HepG2 (cell line): ENCODE data around the gene CLNS1A. TPM values are rescaled to one million over a fixed set of nuclear protein-coding genes. Genes with fewer than 3 reads are reported as not detected.

Experiments used
- FOXK1 ChIP-seq: sonication (generic); formaldehyde crosslinking; IDR thresholded peaks from 2 replicates; pipeline ENCODE4 v1.4.0; 2020; ENCODE audit warnings: low read depth, missing genetic modification reagents, borderline replicate concordance
- FOXP1 ChIP-seq, 2 experiments: fragments of 450-650 bp in 1 of 2; IDR thresholded peaks; 2 replicates each; pipeline ENCODE4 v1.6.1; 2017 to 2018; ENCODE audit warnings: antibody characterized with exemption in 1 of 2
- HBP1 ChIP-seq: IDR thresholded peaks from 2 replicates; pipeline ENCODE4 v1.6.1; 2016; ENCODE audit warnings: low read depth, control low read depth
- JUND ChIP-seq: sonication (generic); formaldehyde crosslinking; IDR thresholded peaks from 2 replicates; pipeline ENCODE4 v1.8.0; 2022; ENCODE audit warnings: mild to moderate bottlenecking, missing genetic modification reagents
- POLR2A ChIP-seq, 2 experiments: IDR thresholded peaks; 2 replicates each; pipeline ENCODE4 v1.6.1; 2011; ENCODE audit warnings: low read depth in 2 of 2, low read length in 2 of 2, mild to moderate bottlenecking in 1 of 2, moderate library complexity in 1 of 2; ENCODE audit not compliant: insufficient read depth in 1 of 2
- RCOR2 ChIP-seq: IDR thresholded peaks from 2 replicates; pipeline ENCODE4 v1.6.1; 2016; ENCODE audit warnings: missing biosample characterization, missing genetic modification reagents
- SOX5 ChIP-seq: IDR thresholded peaks from 2 replicates; pipeline ENCODE4 v1.6.1; 2016; ENCODE audit warnings: borderline replicate concordance
- SPEN ChIP-seq: sonication (generic); formaldehyde crosslinking; IDR thresholded peaks from 2 replicates; pipeline ENCODE4 v1.5.1; 2020; ENCODE audit warnings: low read depth, mild to moderate bottlenecking, missing genetic modification reagents
- TARDBP ChIP-seq: sonication (generic); formaldehyde crosslinking; IDR thresholded peaks from 2 replicates; pipeline ENCODE4 v1.8.0; 2022; ENCODE audit warnings: mild to moderate bottlenecking, missing genetic modification reagents
- TBP ChIP-seq: sonication (generic); formaldehyde crosslinking; IDR thresholded peaks from 2 replicates; pipeline ENCODE4 v1.5.0; 2020; ENCODE audit warnings: missing genetic modification reagents
- TP53 ChIP-seq: sonication (generic); formaldehyde crosslinking; conservative IDR thresholded peaks from 2 replicates; pipeline ENCODE4 v1.4.0; 2020; ENCODE audit warnings: missing genetic modification reagents
- YEATS2 ChIP-seq: sonication (generic); formaldehyde crosslinking; IDR thresholded peaks from 2 replicates; pipeline ENCODE4 v1.4.0; 2020; ENCODE audit warnings: missing genetic modification reagents, borderline replicate concordance
- YY1 ChIP-seq: IDR thresholded peaks from 2 replicates; pipeline ENCODE4 v1.6.1; 2011; ENCODE audit warnings: low read length, low read depth, moderate library complexity, mild to moderate bottlenecking; ENCODE audit not compliant: insufficient read depth, insufficient replicate concordance
- ZEB1 ChIP-seq: IDR thresholded peaks from 2 replicates; pipeline ENCODE4 v1.6.1; 2012; ENCODE audit warnings: mild to moderate bottlenecking, low read depth, inconsistent platforms; ENCODE audit not compliant: insufficient replicate concordance
- ZNF143 ChIP-seq: sonication (generic); formaldehyde crosslinking; IDR thresholded peaks from 2 replicates; pipeline ENCODE4 v1.4.0; 2020; ENCODE audit warnings: missing genetic modification reagents
- ZNF337 ChIP-seq: sonication (generic); formaldehyde crosslinking; IDR thresholded peaks from 2 replicates; pipeline ENCODE4 v1.5.1; 2020; ENCODE audit warnings: missing genetic modification reagents, low read depth, mild to moderate bottlenecking, borderline replicate concordance
- ZNF33A ChIP-seq: sonication (generic); formaldehyde crosslinking; IDR thresholded peaks from 2 replicates; pipeline ENCODE4 v1.5.1; 2020; ENCODE audit warnings: missing genetic modification reagents, mild to moderate bottlenecking, moderate library complexity, borderline replicate concordance
- ZNF362 ChIP-seq: sonication (generic); formaldehyde crosslinking; IDR thresholded peaks from 2 replicates; pipeline ENCODE4 v1.4.0; 2020; ENCODE audit warnings: missing genetic modification reagents, mild to moderate bottlenecking, borderline replicate concordance
- ZNF660 ChIP-seq: sonication (generic); formaldehyde crosslinking; IDR thresholded peaks from 2 replicates; pipeline ENCODE4 v1.5.1; 2020; ENCODE audit warnings: mild to moderate bottlenecking, low read depth, missing genetic modification reagents, borderline replicate concordance
- ZNF747 ChIP-seq: sonication (generic); formaldehyde crosslinking; IDR thresholded peaks from 2 replicates; pipeline ENCODE4 v1.8.1; 2023; ENCODE audit warnings: missing genetic modification reagents, mild to moderate bottlenecking, borderline replicate concordance
- ZNF75D ChIP-seq: sonication (generic); formaldehyde crosslinking; IDR thresholded peaks from 2 replicates; pipeline ENCODE4 v1.8.1; 2023; ENCODE audit warnings: missing genetic modification reagents, mild to moderate bottlenecking, borderline replicate concordance
- ZUFSP ChIP-seq: sonication (generic); formaldehyde crosslinking; IDR thresholded peaks from 2 replicates; pipeline ENCODE4 v1.9.0; 2021; ENCODE audit warnings: missing genetic modification reagents, mild to moderate bottlenecking, borderline replicate concordance
- polyA plus RNA-seq, 8 experiments: library from polyadenylated mRNA; depleted of rRNA in 3 of 8; stranded (reverse) in 7 of 8; unstranded in 1 of 8; fragments of >200 nt; fragmentation: Illumina TruSeq in 4 of 8; extraction: Trizol in 4 of 8; gene quantifications; 2 replicates each; pipeline versions ENCODE4 v1.2.1 to v1.2.3, GENCODE V29; 2011 to 2016; ENCODE audit warnings: low read depth in 4 of 8, missing spikeins in 1 of 8, mixed read lengths in 1 of 8; ENCODE audit not compliant: insufficient read depth in 1 of 8
- total RNA-seq, 5 experiments: library from RNA; depleted of rRNA; stranded (reverse); fragments of >200 nt; fragmentation: Illumina TruSeq; extraction: Trizol; gene quantifications; 2 replicates each; pipeline ENCODE4 v1.2.3, GENCODE V29; 2016; ENCODE audit warnings: low read depth in 1 of 5
- TF ChIP-seq, protein P1 (sequence below): sonication (generic); formaldehyde crosslinking; IDR thresholded peaks from 2 replicates; pipeline ENCODE4 v1.4.0; 2020; ENCODE audit warnings: mild to moderate bottlenecking, missing genetic modification reagents

The CLNS1A gene
- total and polyA plus RNA-seq, 2 of the 13 experiments (the other 11 are each of a cell fraction or from before 2014, with no cell fraction given): 158 to 219 TPM

GRCh38 chr11:77637345-77638165, at the start of gene CLNS1A (continued):
- TF ChIP-seq, protein P1, sequence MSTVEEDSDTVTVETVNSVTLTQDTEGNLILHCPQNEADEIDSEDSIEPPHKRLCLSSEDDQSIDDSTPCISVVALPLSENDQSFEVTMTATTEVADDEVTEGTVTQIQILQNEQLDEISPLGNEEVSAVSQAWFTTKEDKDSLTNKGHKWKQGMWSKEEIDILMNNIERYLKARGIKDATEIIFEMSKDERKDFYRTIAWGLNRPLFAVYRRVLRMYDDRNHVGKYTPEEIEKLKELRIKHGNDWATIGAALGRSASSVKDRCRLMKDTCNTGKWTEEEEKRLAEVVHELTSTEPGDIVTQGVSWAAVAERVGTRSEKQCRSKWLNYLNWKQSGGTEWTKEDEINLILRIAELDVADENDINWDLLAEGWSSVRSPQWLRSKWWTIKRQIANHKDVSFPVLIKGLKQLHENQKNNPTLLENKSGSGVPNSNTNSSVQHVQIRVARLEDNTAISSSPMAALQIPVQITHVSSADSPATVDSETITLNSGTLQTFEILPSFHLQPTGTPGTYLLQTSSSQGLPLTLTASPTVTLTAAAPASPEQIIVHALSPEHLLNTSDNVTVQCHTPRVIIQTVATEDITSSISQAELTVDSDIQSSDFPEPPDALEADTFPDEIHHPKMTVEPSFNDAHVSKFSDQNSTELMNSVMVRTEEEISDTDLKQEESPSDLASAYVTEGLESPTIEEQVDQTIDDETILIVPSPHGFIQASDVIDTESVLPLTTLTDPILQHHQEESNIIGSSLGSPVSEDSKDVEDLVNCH (CRISPR knock-in tag): 0 out of 2 replicates have a peak, but pooled peaks have one; percentile 50
- peak; percentile 75 for TF ChIP-seq SOX5
- TF ChIP-seq FOXP1 (IDR thresholded peaks at IDR 0.05): no peak
- peak; percentile 42 for TF ChIP-seq FOXP1 (CRISPR knock-in tag; IDR thresholded peaks at IDR 0.05)
- peak; percentile 73 for TF ChIP-seq YY1
- TF ChIP-seq SPEN (CRISPR knock-in tag): peak; percentile 82
- TF ChIP-seq ZNF660 (CRISPR knock-in tag): no peak
- 0 out of 2 replicates have a peak, but pooled peaks have one; percentile 16 for TF ChIP-seq JUND (CRISPR knock-in tag)
- no peak for TF ChIP-seq TBP (CRISPR knock-in tag)
- no peak for TF ChIP-seq ZNF143
- TF ChIP-seq ZNF362: peak; percentile 60; the same call in 1 of the 2 replicates
- no peak for TF ChIP-seq ZUFSP (CRISPR knock-in tag)
- peak; percentile 69; the same call in 1 of the 2 replicates for TF ChIP-seq HBP1 (CRISPR knock-in tag)
- TF ChIP-seq POLR2A (IDR thresholded peaks at IDR 0.05; ENCODE audit: insufficient read depth in 1 of 2, low read depth in 2 of 2, low read length in 2 of 2): peak; percentile 89 to 94
- peak; percentile 53 for TF ChIP-seq ZEB1
- no peak for TF ChIP-seq ZNF75D (CRISPR knock-in tag)
- peak; percentile 99 for TF ChIP-seq FOXK1 (CRISPR knock-in tag)
- peak; percentile 88; the same call in 1 of the 2 replicates for TF ChIP-seq TP53 (CRISPR knock-in tag)
- TF ChIP-seq ZNF747 (CRISPR knock-in tag): peak; percentile 78
- TF ChIP-seq ZNF33A (CRISPR knock-in tag): no peak
- TF ChIP-seq ZNF337 (CRISPR knock-in tag): 0 out of 2 replicates have a peak, but pooled peaks have one; percentile 25
- peak; percentile 64 for TF ChIP-seq TARDBP
- TF ChIP-seq RCOR2 (CRISPR knock-in tag): 0 out of 2 replicates have a peak, but pooled peaks have one; percentile 41
- peak; percentile 95 for TF ChIP-seq YEATS2
